Stimulated activated naive CD8-positive, alpha-beta T cell treated with anti-CD3 and anti-CD28 coated beads, Interleukin-15, Interleukin-2, amounts not matched to agents 100 ng/mL and 50 ng/mL, for 24 hours (primary cell): ENCODE data around the gene MRC2.

Experiments
- H3K27ac Mint-ChIP-seq: one replicate; pipeline ENCODE4 v1.8.0; 2021; ENCODE audit warnings: mild to moderate bottlenecking, mixed read lengths
- H3K27me3 Mint-ChIP-seq: one replicate; pipeline ENCODE4 v1.8.0; 2021; ENCODE audit warnings: mixed read lengths
- H3K36me3 Mint-ChIP-seq: one replicate; pipeline ENCODE4 v1.8.0; 2021; ENCODE audit warnings: low read depth, mixed read lengths
- H3K4me1 Mint-ChIP-seq: one replicate; pipeline ENCODE4 v1.8.0; 2021; ENCODE audit warnings: low read depth, mixed read lengths
- H3K4me3 Mint-ChIP-seq: one replicate; pipeline ENCODE4 v1.8.0; 2021; ENCODE audit warnings: mild to moderate bottlenecking, mixed read lengths
- H3K9me3 Mint-ChIP-seq: one replicate; pipeline ENCODE4 v1.8.0; 2021; ENCODE audit warnings: mixed read lengths

MRC2 gene

GRCh38 chr17:62657145-62657665, 29.7 kb downstream of the MRC2 start:
- Mint-ChIP-seq H3K27ac (no peak overlapping the region), H3K9me3 (peaks cover 16% of the 10 kb centered on the region), H3K36me3 (peaks cover 11% of the 10 kb centered on the region), H3K4me3 (no peak overlapping the region), H3K4me1 (peaks cover 23% of the 10 kb centered on the region), H3K27me3 (peaks cover 22% of the 10 kb centered on the region)

DNA sequence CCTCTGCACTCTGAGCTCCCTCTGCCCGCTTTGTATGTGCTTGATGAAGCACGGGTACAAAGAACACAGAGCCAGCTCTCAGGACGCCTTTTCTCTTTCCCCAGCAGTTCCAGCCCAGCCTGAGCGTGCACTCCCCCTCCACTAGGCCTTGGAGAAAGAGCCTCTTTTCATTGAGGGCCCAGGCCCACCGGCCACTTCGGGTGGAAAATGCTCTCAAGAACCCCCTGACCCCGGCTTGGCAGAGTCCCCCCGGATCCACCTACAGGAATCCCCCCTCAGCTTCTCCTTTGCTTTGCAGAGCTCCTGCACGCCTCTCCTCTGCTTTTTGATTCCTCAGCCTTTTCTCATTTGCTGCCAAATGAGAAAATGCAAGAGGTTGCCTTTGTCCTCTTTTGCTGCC, 30.2 kb downstream of the MRC2 start:
- H3K27me3 Mint-ChIP-seq: peaks cover 22% of the 10 kb centered on the region
- H3K9me3 Mint-ChIP-seq: peaks cover 16% of the 10 kb centered on the region
- H3K4me1 Mint-ChIP-seq: peaks cover 18% of the 10 kb centered on the region
- H3K4me3 Mint-ChIP-seq: no peak overlapping the region
- H3K36me3 Mint-ChIP-seq: peaks cover 11% of the 10 kb centered on the region
- no peak overlapping the region for H3K27ac Mint-ChIP-seq

GRCh38 chr17:62658136-62658920, 30.9 kb downstream of the MRC2 start:
- H3K4me3 Mint-ChIP-seq: no peak overlapping the region
- peaks cover 16% of the 10 kb centered on the region for H3K9me3 Mint-ChIP-seq
- H3K27me3 Mint-ChIP-seq: peaks cover 22% of the 10 kb centered on the region
- no peak overlapping the region for H3K27ac Mint-ChIP-seq
- peaks cover 11% of the 10 kb centered on the region for H3K36me3 Mint-ChIP-seq
- H3K4me1 Mint-ChIP-seq: peaks cover 14% of the 10 kb centered on the region

DNA sequence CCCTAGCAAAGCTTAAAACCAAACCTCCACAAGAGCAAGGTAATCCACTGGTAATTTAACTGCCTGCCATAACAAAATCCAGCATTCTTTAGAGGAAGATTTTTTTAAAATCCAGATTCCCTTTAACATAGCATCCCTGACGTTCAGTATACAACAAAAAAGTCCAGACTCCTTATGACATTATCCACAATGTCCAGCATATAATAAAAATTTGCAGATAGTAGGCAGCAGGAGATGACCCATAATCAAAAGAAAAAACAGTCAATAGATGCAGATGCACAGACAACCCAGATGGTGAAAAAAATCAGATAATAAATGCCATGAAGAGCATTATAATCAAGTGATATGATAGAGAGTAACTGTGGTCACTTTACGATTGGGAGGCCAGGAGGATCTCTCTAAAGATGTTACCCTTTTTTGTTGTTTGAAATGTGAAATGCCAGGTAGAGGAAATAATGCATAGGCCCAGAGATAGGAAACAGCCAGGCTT, 33.2 kb downstream of the MRC2 start:
- Mint-ChIP-seq H3K27me3 (peaks cover 17% of the 10 kb centered on the region), H3K36me3 (peaks cover 11% of the 10 kb centered on the region), H3K4me3 (no peak overlapping the region), H3K27ac (no peak overlapping the region), H3K9me3 (peaks cover 16% of the 10 kb centered on the region), H3K4me1 (peaks cover 6% of the 10 kb centered on the region)

DNA sequence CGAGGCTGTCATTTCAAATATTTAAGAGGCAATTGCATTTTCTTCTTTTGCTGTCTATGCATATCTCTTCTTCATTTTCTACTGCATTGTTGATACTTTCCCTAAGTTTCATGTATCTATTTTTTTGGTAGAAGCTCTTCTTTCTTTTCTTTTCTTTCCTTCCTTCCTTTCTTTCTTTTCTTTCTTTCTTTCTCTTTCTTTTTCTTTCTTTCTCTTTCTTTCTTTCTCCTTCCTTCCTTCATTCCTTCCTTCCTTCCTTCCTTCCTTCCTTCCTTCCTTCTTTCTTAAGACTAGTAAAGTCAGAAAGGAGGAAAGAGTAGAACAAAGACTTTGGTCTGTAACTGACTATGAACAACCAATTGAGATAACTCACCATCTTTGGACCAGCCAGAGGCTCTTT, 33.9 kb downstream of the MRC2 start:
- H3K27ac Mint-ChIP-seq: no peak overlapping the region

DNA sequence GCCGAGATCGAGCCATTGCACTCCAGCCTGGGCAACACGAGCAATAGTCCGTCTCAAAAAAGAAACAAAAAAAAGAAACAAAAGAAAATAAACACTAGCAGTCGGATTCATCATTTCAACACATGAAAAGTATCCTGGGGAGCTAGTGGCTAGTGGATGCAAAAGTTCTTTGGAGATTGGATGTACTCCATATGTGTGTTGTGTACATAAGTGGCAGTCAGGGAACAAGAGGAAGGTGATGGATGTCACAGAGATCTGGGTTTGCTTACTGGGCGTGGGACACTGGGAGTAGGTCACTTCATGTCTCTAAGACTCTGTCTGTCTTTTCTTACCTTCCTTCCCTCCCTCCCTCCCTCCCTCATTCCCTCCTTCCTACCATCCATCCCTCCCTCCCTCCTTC, 35.4 kb downstream of the MRC2 start:
- H3K36me3 Mint-ChIP-seq: peaks cover 11% of the 10 kb centered on the region
- H3K9me3 Mint-ChIP-seq: peaks cover 16% of the 10 kb centered on the region
- peaks cover 15% of the 10 kb centered on the region for H3K27me3 Mint-ChIP-seq
- no peak overlapping the region for H3K27ac Mint-ChIP-seq
- H3K4me1 Mint-ChIP-seq: peaks cover 6% of the 10 kb centered on the region
- no peak overlapping the region for H3K4me3 Mint-ChIP-seq

More for the DNA sequence above, 33.9 kb downstream of the MRC2 start:
- peaks cover 15% of the 10 kb centered on the region for H3K27me3 Mint-ChIP-seq
- peaks cover 16% of the 10 kb centered on the region for H3K9me3 Mint-ChIP-seq
- no peak overlapping the region for H3K4me3 Mint-ChIP-seq
- peaks cover 6% of the 10 kb centered on the region for H3K4me1 Mint-ChIP-seq
- peaks cover 11% of the 10 kb centered on the region for H3K36me3 Mint-ChIP-seq

- no peak overlapping the region for H3K4me3 Mint-ChIP-seq
- H3K9me3 Mint-ChIP-seq: peaks cover 16% of the 10 kb centered on the region
- H3K27ac Mint-ChIP-seq: no peak overlapping the region
- H3K36me3 Mint-ChIP-seq: peaks cover 11% of the 10 kb centered on the region
- H3K27me3 Mint-ChIP-seq: peaks cover 15% of the 10 kb centered on the region
- peaks cover 6% of the 10 kb centered on the region for H3K4me1 Mint-ChIP-seq
Observed at GRCh38 chr17:62663304-62663703, 35.8 kb downstream of the MRC2 start.

- Mint-ChIP-seq H3K27ac (no peak overlapping the region), H3K4me1 (peaks cover 6% of the 10 kb centered on the region), H3K4me3 (no peak overlapping the region), H3K9me3 (peaks cover 16% of the 10 kb centered on the region), H3K27me3 (peaks cover 15% of the 10 kb centered on the region), H3K36me3 (peaks cover 11% of the 10 kb centered on the region)
Observed at GRCh38 chr17:62664336-62665120, 37.1 kb downstream of the MRC2 start.

DNA sequence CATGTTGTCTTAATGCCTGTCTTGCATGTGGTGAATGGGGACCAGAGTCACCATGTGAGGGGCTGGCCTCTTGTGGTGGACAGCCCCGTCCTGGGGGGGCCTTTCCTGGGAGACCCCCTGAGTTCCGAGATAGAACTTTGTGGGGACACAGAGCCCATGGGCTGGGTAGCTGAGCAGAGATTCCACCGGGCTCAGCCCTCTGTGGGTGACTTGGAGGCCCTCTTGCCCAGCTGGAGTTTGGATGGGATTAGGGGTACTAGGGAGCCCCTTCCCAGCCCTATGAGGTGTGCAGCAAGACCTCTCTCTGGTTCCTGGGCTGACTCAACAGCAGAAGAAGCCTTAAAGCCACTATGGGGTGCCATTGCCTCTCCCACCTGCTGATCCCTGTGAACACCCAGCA, 38.1 kb downstream of the MRC2 start:
- no peak overlapping the region for H3K4me3 Mint-ChIP-seq
- no peak overlapping the region for H3K27ac Mint-ChIP-seq
- H3K36me3 Mint-ChIP-seq: peaks cover 9% of the 10 kb centered on the region
- peaks cover 10% of the 10 kb centered on the region for H3K9me3 Mint-ChIP-seq
- peaks cover 6% of the 10 kb centered on the region for H3K4me1 Mint-ChIP-seq
- H3K27me3 Mint-ChIP-seq: peaks cover 10% of the 10 kb centered on the region

DNA sequence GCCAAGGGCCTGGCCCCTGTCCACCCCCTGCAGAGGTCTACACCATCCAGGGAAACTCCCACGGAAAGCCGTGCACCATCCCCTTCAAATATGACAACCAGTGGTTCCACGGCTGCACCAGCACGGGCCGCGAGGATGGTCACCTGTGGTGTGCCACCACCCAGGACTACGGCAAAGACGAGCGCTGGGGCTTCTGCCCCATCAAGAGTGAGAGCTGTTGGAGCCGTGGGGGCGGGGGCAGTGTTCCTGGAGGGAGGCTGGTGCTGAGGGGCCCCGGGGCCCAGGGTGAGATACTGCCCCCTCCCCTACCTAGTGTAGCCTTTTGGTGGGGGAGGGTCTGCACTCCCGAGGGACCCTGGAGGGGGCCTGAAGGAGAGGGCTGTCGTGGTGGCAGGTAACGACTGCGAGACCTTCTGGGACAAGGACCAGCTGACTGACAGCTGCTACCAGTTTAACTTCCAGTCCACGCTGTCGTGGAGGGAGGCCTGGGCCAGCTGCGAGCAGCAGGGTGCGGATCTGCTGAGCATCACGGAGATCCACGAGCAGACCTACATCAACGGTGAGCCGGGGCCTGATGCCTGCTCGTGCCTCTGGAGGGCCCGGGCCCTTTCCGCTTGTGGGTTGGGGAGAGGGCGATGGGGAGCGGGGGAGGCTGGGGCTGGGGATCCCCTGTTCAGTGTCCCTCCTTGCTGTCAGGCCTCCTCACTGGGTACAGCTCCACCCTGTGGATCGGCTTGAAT, 38.8 kb downstream of the MRC2 start:
- Mint-ChIP-seq H3K27ac (no peak overlapping the region), H3K4me3 (no peak overlapping the region), H3K27me3 (peaks cover 4% of the 10 kb centered on the region), H3K9me3 (peaks cover 3% of the 10 kb centered on the region), H3K36me3 (peaks cover 4% of the 10 kb centered on the region), H3K4me1 (peaks cover 6% of the 10 kb centered on the region)

GRCh38 chr17:62666801-62667591, 39.5 kb downstream of the MRC2 start:
- H3K4me1 Mint-ChIP-seq: peaks cover 6% of the 10 kb centered on the region
- H3K27me3 Mint-ChIP-seq: no peaks in the 10 kb centered on the region
- no peak overlapping the region for H3K4me3 Mint-ChIP-seq
- H3K9me3 Mint-ChIP-seq: no peaks in the 10 kb centered on the region
- no peak overlapping the region for H3K27ac Mint-ChIP-seq
- no peaks in the 10 kb centered on the region for H3K36me3 Mint-ChIP-seq

GRCh38 chr17:62668091-62668804, 40.8 kb downstream of the MRC2 start:
- H3K4me3 Mint-ChIP-seq: no peak overlapping the region

DNA sequence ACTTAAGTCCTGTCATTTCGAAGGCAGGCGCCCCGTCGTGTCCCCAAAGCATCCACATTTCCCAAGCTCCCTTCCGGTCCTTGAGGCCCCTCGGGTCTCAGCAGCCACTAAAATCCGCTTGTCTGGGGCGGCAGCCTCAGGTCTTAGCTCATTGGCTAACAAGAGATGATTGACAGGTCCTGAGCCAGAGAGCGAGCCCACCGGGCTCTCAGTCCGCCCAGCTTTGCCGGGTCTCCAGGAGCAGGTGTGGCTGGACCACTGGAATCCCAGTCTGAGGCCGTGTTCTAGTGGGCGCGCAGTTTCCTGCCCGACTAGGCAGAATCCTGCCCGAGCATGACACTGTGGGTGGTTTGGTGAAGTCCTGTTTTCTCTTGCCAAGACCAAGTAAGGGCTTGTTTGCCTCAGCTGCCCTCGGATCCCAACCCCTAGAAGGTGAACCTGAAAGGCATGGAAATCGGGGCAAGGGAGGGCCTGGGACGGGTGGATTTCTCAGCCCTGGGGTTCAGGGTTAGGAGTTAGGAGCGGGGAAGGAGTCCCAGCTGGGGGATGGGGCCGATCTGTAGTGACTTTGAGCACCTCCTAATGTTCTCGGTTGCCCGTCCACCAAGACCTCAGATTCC, 42.8 kb downstream of the MRC2 start:
- Mint-ChIP-seq H3K27ac (no peak overlapping the region), H3K4me1 (no peaks in the 10 kb centered on the region), H3K27me3 (no peaks in the 10 kb centered on the region), H3K9me3 (no peaks in the 10 kb centered on the region), H3K36me3 (no peaks in the 10 kb centered on the region), H3K4me3 (no peak overlapping the region)

More at GRCh38 chr17:62668091-62668804, 40.8 kb downstream of the MRC2 start:
- Mint-ChIP-seq H3K27me3 (no peaks in the 10 kb centered on the region), H3K9me3 (no peaks in the 10 kb centered on the region), H3K36me3 (no peaks in the 10 kb centered on the region), H3K4me1 (peaks cover 5% of the 10 kb centered on the region), H3K27ac (no peak overlapping the region)
